ENCODE data around the gene PITRM1. TPM values are rescaled to one million over a fixed set of nuclear protein-coding genes. Genes with fewer than 3 reads are reported as not detected.

PITRM1 gene
- total RNA-seq, 1 donor from 2014 or later = 65.8 TPM

DNA sequence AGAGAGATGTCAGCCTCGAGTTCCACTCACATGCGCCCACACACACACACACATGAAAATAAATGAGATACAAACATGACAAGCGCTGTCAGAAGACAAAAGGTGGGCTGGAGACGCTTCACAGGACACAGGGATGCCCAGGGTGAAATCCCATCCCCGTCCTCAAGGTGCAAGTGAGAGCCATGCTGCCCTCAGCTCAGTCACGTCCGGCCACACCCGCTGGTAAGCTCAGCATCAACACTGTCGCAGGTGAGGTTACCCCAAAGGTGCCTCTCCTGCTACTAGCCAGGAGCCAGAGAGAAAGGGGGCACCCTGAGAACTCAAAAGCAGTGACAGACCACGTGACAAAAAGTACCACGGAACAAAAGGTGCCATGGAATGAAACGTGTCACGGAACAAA lies 22.2 kb downstream of the PITRM1 start:
- H3K4me3 Mint-ChIP-seq (ENCODE audit: unreplicated experiment) = no peak overlapping the region

DNA sequence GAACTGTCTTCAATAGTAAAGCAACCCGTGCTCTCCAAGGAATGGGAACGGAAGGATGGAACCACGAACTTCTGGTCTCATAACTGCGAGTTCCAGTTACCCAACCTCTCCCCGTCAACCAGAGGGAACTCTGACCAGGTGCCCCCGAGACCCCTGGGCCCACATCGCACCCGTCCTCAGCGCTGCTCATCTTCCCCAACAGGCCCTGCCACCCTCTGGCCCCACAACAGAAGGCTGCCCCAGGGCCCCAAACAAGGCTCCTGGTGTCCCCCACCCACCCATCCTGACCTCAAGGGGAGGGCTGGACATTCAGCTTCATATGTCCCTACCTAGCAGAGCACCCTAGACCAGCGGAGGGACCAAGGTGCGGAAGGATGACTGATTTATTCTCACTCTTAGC lies 22.7 kb downstream of the PITRM1 start:
- H3K9me3 Mint-ChIP-seq (ENCODE audit: unreplicated experiment) = no peaks in the 10 kb centered on the region

More for the DNA sequence above, 22.2 kb downstream of the PITRM1 start:
- H3K27ac Mint-ChIP-seq (ENCODE audit: unreplicated experiment) = no peak overlapping the region
- H3K27me3 Mint-ChIP-seq (ENCODE audit: unreplicated experiment) = no peaks in the 10 kb centered on the region
- H3K4me1 Mint-ChIP-seq (ENCODE audit: low read depth, unreplicated experiment) = no peaks in the 10 kb centered on the region
- no peaks in the 10 kb centered on the region for H3K9me3 Mint-ChIP-seq (ENCODE audit: unreplicated experiment)
- TF ChIP-seq, protein P1, sequence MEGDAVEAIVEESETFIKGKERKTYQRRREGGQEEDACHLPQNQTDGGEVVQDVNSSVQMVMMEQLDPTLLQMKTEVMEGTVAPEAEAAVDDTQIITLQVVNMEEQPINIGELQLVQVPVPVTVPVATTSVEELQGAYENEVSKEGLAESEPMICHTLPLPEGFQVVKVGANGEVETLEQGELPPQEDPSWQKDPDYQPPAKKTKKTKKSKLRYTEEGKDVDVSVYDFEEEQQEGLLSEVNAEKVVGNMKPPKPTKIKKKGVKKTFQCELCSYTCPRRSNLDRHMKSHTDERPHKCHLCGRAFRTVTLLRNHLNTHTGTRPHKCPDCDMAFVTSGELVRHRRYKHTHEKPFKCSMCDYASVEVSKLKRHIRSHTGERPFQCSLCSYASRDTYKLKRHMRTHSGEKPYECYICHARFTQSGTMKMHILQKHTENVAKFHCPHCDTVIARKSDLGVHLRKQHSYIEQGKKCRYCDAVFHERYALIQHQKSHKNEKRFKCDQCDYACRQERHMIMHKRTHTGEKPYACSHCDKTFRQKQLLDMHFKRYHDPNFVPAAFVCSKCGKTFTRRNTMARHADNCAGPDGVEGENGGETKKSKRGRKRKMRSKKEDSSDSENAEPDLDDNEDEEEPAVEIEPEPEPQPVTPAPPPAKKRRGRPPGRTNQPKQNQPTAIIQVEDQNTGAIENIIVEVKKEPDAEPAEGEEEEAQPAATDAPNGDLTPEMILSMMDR (IDR thresholded peaks at IDR 0.05; ENCODE audit: partially characterized antibody, unreplicated experiment) = no peak
- DNase-seq = no peak
- H3K36me3 Mint-ChIP-seq (ENCODE audit: unreplicated experiment) = no peaks in the 10 kb centered on the region

DNA sequence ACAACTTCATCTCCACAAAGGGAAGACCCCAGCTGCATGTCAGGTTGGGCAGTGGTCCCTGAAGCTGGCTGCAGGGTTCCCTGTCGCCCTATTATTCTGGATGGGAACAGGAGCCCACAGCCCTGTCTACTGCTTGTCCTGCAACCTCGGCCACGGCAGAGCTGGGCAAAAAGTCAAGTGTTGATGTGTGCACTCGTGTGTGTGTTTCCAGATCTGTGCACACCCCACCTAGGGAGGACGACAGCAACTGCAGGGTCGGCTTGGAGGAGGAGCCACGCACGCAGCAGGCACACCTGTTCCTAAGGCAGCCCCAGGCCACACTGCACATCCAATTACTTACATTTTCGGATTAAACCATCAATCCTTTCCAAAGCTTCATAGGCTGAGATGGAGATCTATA lies 23.6 kb downstream of the PITRM1 start:
- no peak overlapping the region for H3K27ac Mint-ChIP-seq (ENCODE audit: unreplicated experiment)
- no peaks in the 10 kb centered on the region for H3K4me1 Mint-ChIP-seq (ENCODE audit: low read depth, unreplicated experiment)
- H3K27me3 Mint-ChIP-seq (ENCODE audit: unreplicated experiment) = no peaks in the 10 kb centered on the region
- DNase-seq = no peak
- H3K9me3 Mint-ChIP-seq (ENCODE audit: unreplicated experiment) = no peaks in the 10 kb centered on the region
- H3K36me3 Mint-ChIP-seq (ENCODE audit: unreplicated experiment) = no peaks in the 10 kb centered on the region
- TF ChIP-seq, protein P1 (IDR thresholded peaks at IDR 0.05; ENCODE audit: partially characterized antibody, unreplicated experiment) = no peak
- H3K4me3 Mint-ChIP-seq (ENCODE audit: unreplicated experiment) = no peak overlapping the region

More for the DNA sequence above, 22.7 kb downstream of the PITRM1 start:
- H3K36me3 Mint-ChIP-seq (ENCODE audit: unreplicated experiment) = no peaks in the 10 kb centered on the region
- H3K4me1 Mint-ChIP-seq (ENCODE audit: low read depth, unreplicated experiment) = no peaks in the 10 kb centered on the region
- no peak for DNase-seq
- no peaks in the 10 kb centered on the region for H3K27me3 Mint-ChIP-seq (ENCODE audit: unreplicated experiment)
- no peak overlapping the region for H3K4me3 Mint-ChIP-seq (ENCODE audit: unreplicated experiment)
- H3K27ac Mint-ChIP-seq (ENCODE audit: unreplicated experiment) = no peak overlapping the region
- TF ChIP-seq, protein P1 (IDR thresholded peaks at IDR 0.05; ENCODE audit: partially characterized antibody, unreplicated experiment) = no peak

DNA sequence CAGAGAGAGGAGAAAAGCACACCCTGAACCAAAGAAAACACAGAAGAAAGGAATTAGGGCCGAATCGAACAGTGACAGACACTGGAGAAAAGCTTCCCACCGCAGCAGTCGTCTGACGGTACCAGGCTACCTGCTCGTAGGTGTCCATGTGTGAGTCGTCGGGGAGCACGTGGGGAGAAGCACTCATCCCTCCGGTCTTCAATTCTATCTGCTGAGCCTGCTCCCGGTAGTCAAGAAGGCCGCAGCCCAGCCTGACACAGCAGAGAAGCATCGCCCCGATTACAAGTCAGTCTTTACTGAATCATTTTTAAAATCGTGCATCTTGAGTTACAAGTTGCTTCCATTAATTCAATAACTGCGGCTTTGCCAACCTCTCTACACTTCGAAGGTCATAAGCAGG lies 24.5 kb downstream of the PITRM1 start:
- no peak overlapping the region for H3K27ac Mint-ChIP-seq (ENCODE audit: unreplicated experiment)
- no peaks in the 10 kb centered on the region for H3K36me3 Mint-ChIP-seq (ENCODE audit: unreplicated experiment)
- peaks cover 3% of the 10 kb centered on the region for H3K9me3 Mint-ChIP-seq (ENCODE audit: unreplicated experiment)
- H3K4me3 Mint-ChIP-seq (ENCODE audit: unreplicated experiment) = no peak overlapping the region
- H3K27me3 Mint-ChIP-seq (ENCODE audit: unreplicated experiment) = no peaks in the 10 kb centered on the region
- TF ChIP-seq, protein P1 (IDR thresholded peaks at IDR 0.05; ENCODE audit: partially characterized antibody, unreplicated experiment) = no peak
- no peaks in the 10 kb centered on the region for H3K4me1 Mint-ChIP-seq (ENCODE audit: low read depth, unreplicated experiment)
- no peak for DNase-seq

DNA sequence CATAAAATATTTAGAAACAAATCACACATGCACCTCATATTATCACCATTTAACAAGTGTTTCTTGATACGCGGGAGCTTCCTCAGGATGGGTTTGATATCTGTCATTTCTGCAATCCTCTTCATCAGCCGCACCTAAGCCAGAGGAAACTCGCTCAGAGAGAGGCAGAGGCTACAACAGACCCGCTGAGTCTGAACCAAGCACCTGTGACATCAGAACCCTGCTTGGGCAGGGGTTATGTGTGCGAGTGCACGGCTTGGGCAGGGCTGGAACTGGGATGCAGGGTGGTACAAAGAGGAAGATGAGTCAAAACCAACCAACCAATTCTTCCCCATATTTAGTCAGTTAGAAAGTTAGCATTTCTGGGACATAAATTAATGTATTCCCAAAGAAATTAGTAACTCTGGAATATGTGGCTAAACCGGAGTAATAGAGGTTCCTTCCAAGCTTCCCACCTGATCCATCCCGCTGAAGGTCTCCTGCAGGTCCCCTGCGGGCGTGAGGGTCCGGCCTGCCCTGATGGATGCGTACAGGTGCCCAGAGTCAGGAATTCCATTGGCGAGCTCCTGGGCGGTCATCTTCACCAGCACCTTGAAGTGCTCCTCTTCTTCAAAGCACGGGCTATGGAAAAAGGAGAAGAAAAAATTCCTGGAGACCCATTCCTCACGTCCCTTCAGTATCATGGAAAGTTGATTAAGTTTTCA lies 25.3 kb downstream of the PITRM1 start:
- no peak overlapping the region for H3K4me3 Mint-ChIP-seq (ENCODE audit: unreplicated experiment)
- no peaks in the 10 kb centered on the region for H3K4me1 Mint-ChIP-seq (ENCODE audit: low read depth, unreplicated experiment)
- peaks cover 3% of the 10 kb centered on the region for H3K9me3 Mint-ChIP-seq (ENCODE audit: unreplicated experiment)
- no peaks in the 10 kb centered on the region for H3K27me3 Mint-ChIP-seq (ENCODE audit: unreplicated experiment)
- TF ChIP-seq, protein P1 (IDR thresholded peaks at IDR 0.05; ENCODE audit: partially characterized antibody, unreplicated experiment) = no peak
- DNase-seq = no peak
- H3K36me3 Mint-ChIP-seq (ENCODE audit: unreplicated experiment) = no peaks in the 10 kb centered on the region
- no peak overlapping the region for H3K27ac Mint-ChIP-seq (ENCODE audit: unreplicated experiment)

All from glutamatergic neuron (in vitro differentiated cells).